ENCODE measurements around the gene POU3F1.

GRCh38 chr1:38051079-38051543 lies 4.5 kb upstream of the POU3F1 start:
- TF ChIP-seq POLR2A (IDR thresholded peaks at IDR 0.05; ENCODE audit: low read depth, low read length) (no peak), CTCF (conservative IDR thresholded peaks at IDR 0.05; ENCODE audit: low read depth, low read length) (no peak), NFE2L2 (IDR thresholded peaks at IDR 0.05; ENCODE audit: low read depth, low read length) (no peak), RCOR1 (IDR thresholded peaks at IDR 0.05; ENCODE audit: insufficient replicate concordance, low read length) (no peak), MAFK (IDR thresholded peaks at IDR 0.05; ENCODE audit: low read depth, low read length) (no peak), FOS (IDR thresholded peaks at IDR 0.05; ENCODE audit: low read depth, low read length) (no peak)
